IPS-20b (cell line): ENCODE measurements around the gene SRPRA.
A peak's percentile ranks its signal among the peaks of the same experiment; 100 is the strongest.
"Not testable (repeated sequence)": the region's sequence is repeated elsewhere in the genome, so short reads cannot be mapped to it uniquely, and the experiment has no call there.

Source experiments
- H3K27ac ChIP-seq: one replicate; pipeline ENCODE4 v1.5.1; 2013; ENCODE audit warnings: low read length
- H3K27me3 ChIP-seq: 2 replicates; pipeline ENCODE4 v1.6.1; 2013; ENCODE audit warnings: mild to moderate bottlenecking, low read length, inconsistent platforms; ENCODE audit not compliant: insufficient read depth
- H3K36me3 ChIP-seq: 2 replicates; pipeline ENCODE4 v1.6.1; 2013; ENCODE audit warnings: low read depth, mild to moderate bottlenecking, inconsistent platforms, low read length, moderate library complexity; ENCODE audit not compliant: insufficient read depth
- H3K4me1 ChIP-seq: 2 replicates; pipeline ENCODE4 v1.6.1; 2013; ENCODE audit warnings: mild to moderate bottlenecking, control low read depth, inconsistent platforms, low read length, moderate library complexity; ENCODE audit not compliant: insufficient read depth
- H3K4me3 ChIP-seq: 2 replicates; pipeline ENCODE4 v1.5.1; 2013; ENCODE audit warnings: mild to moderate bottlenecking, low read length, inconsistent platforms
- H3K9ac ChIP-seq: 2 replicates; pipeline ENCODE4 v1.6.1; 2013; ENCODE audit warnings: low read depth, mild to moderate bottlenecking, inconsistent platforms, low read length, moderate library complexity
- H3K9me3 ChIP-seq: 2 replicates; pipeline ENCODE4 v1.6.1; 2013; ENCODE audit warnings: mild to moderate bottlenecking, low read depth, low read length, inconsistent platforms; ENCODE audit not compliant: insufficient read depth

The SRPRA gene, protein sequence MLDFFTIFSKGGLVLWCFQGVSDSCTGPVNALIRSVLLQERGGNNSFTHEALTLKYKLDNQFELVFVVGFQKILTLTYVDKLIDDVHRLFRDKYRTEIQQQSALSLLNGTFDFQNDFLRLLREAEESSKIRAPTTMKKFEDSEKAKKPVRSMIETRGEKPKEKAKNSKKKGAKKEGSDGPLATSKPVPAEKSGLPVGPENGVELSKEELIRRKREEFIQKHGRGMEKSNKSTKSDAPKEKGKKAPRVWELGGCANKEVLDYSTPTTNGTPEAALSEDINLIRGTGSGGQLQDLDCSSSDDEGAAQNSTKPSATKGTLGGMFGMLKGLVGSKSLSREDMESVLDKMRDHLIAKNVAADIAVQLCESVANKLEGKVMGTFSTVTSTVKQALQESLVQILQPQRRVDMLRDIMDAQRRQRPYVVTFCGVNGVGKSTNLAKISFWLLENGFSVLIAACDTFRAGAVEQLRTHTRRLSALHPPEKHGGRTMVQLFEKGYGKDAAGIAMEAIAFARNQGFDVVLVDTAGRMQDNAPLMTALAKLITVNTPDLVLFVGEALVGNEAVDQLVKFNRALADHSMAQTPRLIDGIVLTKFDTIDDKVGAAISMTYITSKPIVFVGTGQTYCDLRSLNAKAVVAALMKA

GRCh38 chr11:126268708-126269579, at the start of gene SRPRA, which contains the start of gene FOXRED1:
Gene SRPRA, minus strand, starts transcription at chr11:126268895. Its CDS starts 91 bp downstream, at chr11:126268804.
Gene FOXRED1, plus strand, starts transcription at chr11:126269154. Its CDS starts 53 bp downstream, at chr11:126269207.
- no peaks in the 10 kb centered on the region for H3K9me3 ChIP-seq
- no peaks in the 10 kb centered on the region for H3K4me1 ChIP-seq
- H3K4me3 ChIP-seq, result peak within 1 kb of the TSS; percentile 98
- H3K27ac ChIP-seq, result peak within 1 kb of the TSS; percentile 73
- peaks cover 59% of the 10 kb centered on the region for H3K36me3 ChIP-seq
- H3K9ac ChIP-seq, result peak within 1 kb of the TSS; percentile 98
- H3K27me3 ChIP-seq, result no peaks in the 10 kb centered on the region

DNA sequence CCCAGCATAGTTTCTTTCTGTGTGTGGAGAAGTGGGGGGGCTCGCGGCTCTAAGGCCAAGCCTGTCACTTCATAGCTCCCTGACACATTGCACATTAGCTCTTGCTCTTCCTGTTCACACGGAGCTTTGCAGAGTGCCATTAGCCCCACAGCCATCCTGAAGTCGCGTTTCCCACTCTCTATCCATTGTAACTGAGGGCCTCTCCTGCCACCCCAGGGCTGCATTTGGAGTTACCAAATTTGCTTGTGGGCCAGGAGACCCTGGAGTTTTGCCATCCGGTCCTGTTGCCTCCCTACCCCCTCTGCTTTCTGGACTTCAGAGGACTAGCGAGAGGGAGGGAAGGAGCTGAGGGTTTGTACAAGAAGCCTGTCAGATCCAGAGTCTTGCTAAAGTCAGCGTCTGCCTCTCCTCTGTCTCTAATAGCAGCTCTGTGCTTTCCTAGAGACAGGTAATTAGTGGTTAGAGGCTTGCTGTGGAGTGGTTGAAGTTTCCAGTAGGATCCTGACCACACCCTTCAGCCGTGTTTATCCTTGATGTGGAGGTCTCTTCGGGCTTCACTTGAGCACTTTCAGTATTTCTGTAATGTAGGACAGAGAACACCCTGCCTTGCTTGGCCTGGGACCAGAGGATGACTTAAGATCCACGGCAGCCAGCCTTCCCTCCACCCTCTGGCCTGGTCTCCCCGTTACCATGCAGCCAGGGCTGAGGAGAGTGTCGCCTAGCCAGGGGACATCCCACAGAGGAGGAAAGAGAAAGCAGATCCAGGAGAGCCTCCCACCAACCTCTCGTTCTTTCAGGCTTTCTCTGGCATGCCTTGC, 49.3 kb upstream of the SRPRA start:
- no peak overlapping the region for H3K4me3 ChIP-seq
- H3K9ac ChIP-seq, result no peak overlapping the region
- no peaks in the 10 kb centered on the region for H3K9me3 ChIP-seq
- no peaks in the 10 kb centered on the region for H3K36me3 ChIP-seq
- no peak overlapping the region for H3K27ac ChIP-seq
- H3K27me3 ChIP-seq, result no peaks in the 10 kb centered on the region
- H3K4me1 ChIP-seq, result no peaks in the 10 kb centered on the region

DNA sequence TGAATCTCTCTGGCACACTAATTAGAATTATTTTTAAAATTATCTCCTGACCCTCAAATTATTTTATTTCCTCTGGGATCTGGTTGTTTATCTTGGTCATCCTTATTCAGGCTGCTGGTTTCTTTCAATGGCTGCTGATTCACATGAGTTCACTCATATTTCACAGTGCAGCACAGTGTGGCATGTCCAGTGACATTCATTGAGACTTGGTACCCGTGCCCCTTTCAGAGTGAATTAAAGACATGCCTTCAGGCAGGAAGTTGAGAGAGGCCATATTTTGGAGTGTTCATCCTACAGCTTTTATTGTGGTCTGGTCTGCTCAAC, 48.7 kb upstream of the SRPRA start:
- H3K36me3 ChIP-seq, result no peaks in the 10 kb centered on the region
- no peak overlapping the region for H3K27ac ChIP-seq
- no peak overlapping the region for H3K9ac ChIP-seq
- H3K9me3 ChIP-seq, result no peaks in the 10 kb centered on the region
- H3K4me3 ChIP-seq, result no peak overlapping the region
- H3K27me3 ChIP-seq, result no peaks in the 10 kb centered on the region
- H3K4me1 ChIP-seq, result no peaks in the 10 kb centered on the region

DNA sequence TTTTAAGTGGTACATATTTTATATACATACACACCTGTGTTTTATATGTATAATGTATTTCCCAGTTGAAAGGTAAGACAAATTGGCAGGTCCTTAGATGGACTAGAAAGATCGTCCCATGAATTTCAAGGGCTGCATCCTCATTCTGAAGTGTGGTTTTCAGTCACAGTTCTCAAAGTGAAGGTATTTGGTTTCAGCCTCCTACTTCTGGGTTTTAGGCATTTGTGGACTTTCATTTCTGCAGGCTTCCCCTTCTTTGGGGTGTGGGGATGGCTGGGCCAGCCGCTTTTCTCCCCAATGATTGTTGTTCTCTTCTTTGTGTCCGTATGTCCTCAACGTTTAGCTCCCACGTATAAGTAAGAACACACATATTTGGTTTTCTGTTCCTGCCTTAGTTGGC, 45.1 kb upstream of the SRPRA start:
- Histone ChIP-seq H3K9ac (no peak overlapping the region), H3K4me3 (no peak overlapping the region), H3K27ac (no peak overlapping the region), H3K4me1 (no peaks in the 10 kb centered on the region), H3K36me3 (no peaks in the 10 kb centered on the region), H3K27me3 (no peaks in the 10 kb centered on the region), H3K9me3 (no peaks in the 10 kb centered on the region)

GRCh38 chr11:126312961-126313360, 44.3 kb upstream of the SRPRA start:
- Histone ChIP-seq H3K27ac (no peak overlapping the region), H3K4me3 (no peak overlapping the region), H3K9me3 (no peaks in the 10 kb centered on the region), H3K4me1 (no peaks in the 10 kb centered on the region), H3K9ac (no peak overlapping the region), H3K27me3 (no peaks in the 10 kb centered on the region), H3K36me3 (peaks cover 5% of the 10 kb centered on the region; the same call in 1 of the 2 replicates)

- no peaks in the 10 kb centered on the region for H3K27me3 ChIP-seq
- H3K4me3 ChIP-seq, result no peak overlapping the region
- H3K27ac ChIP-seq, result no peak overlapping the region
- H3K36me3 ChIP-seq, result peaks cover 6% of the 10 kb centered on the region; the same call in 1 of the 2 replicates
- no peak overlapping the region for H3K9ac ChIP-seq
- no peaks in the 10 kb centered on the region for H3K9me3 ChIP-seq
- H3K4me1 ChIP-seq, result no peaks in the 10 kb centered on the region
These were observed 43.0 kb upstream of the SRPRA start for GRCh38 chr11:126311401-126312291.

- no peak overlapping the region for H3K4me3 ChIP-seq
- no peaks in the 10 kb centered on the region for H3K27me3 ChIP-seq
- H3K9ac ChIP-seq, result no peak overlapping the region
- H3K4me1 ChIP-seq, result no peaks in the 10 kb centered on the region
- H3K36me3 ChIP-seq, result peaks cover 6% of the 10 kb centered on the region; the same call in 1 of the 2 replicates
- H3K9me3 ChIP-seq, result no peaks in the 10 kb centered on the region
- no peak overlapping the region for H3K27ac ChIP-seq
These were observed 42.3 kb upstream of the SRPRA start for GRCh38 chr11:126310992-126311310.

- Histone ChIP-seq H3K9me3 (no peaks in the 10 kb centered on the region), H3K4me1 (no peaks in the 10 kb centered on the region), H3K4me3 (no peak overlapping the region), H3K36me3 (peaks cover 6% of the 10 kb centered on the region; the same call in 1 of the 2 replicates), H3K27me3 (no peaks in the 10 kb centered on the region), H3K27ac (no peak overlapping the region), H3K9ac (no peak overlapping the region)
These were observed 41.7 kb upstream of the SRPRA start for GRCh38 chr11:126310200-126310991.

DNA sequence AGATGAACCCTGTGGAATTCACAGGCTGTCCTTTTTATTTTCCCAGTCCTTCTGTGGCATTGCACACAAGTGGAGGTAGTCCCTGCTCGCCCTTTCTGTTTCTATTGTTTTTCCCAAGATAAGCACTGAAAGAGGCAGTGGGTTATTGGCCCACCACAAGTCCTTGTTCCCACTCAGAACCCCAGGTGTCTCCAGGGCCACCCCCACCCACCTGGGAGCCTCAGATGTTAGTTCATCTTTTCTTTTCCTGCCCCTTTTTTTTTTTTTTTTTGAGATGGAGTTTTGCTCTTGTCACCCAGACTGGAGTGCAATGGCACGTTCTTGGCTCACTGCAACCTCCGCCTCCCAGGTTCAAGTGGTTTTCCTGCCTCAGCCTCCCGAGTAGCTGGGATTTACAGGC, 40.1 kb upstream of the SRPRA start:
- not testable (repeated sequence) for H3K27me3 ChIP-seq, H3K36me3 ChIP-seq, H3K9me3 ChIP-seq, H3K4me1 ChIP-seq, H3K4me3 ChIP-seq, H3K9ac ChIP-seq, H3K27ac ChIP-seq

GRCh38 chr11:126308271-126308671, 39.6 kb upstream of the SRPRA start:
- H3K27ac ChIP-seq, result no peak overlapping the region
- H3K27me3 ChIP-seq, result no peaks in the 10 kb centered on the region

More at GRCh38 chr11:126308271-126308671, 39.6 kb upstream of the SRPRA start:
- Histone ChIP-seq H3K9ac (no peak overlapping the region), H3K9me3 (no peaks in the 10 kb centered on the region), H3K4me1 (0 out of 2 replicates have a peak, but pooled peaks cover 5% of the 10 kb centered on the region), H3K4me3 (no peak overlapping the region), H3K36me3 (peaks cover 6% of the 10 kb centered on the region; the same call in 1 of the 2 replicates)
